Stimulated activated CD4-positive, alpha-beta T cell treated with anti-CD3 and anti-CD28 coated beads, Interleukin-4, amount 100 ng/mL, for 24 hours (primary cell): Measurements from ENCODE around the gene CCDC92.

Experiments used
- DNase-seq: peaks from one replicate; pipeline ENCODE4 v3.0.0-alpha.2; 2020

CCDC92 gene

DNA sequence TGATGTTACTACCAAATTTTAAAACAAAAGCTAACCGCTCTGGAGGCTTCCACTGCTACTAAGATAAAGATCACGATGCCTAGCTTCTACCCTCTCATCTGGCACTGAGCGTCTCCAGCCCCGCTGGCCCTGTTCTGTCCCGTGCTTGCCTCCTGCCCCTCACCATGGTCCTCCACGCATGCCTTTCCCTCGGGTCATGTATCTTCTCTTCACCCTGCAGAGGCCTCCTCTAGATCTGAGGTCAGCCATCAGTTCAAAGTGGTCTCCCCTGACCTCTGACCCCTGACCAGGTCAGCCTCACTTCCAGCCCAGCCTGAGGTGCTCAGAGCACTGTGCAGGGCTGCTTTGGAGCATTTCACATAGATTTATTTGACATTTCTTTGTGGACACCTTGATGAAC is 28.7 kb upstream of the CCDC92 start:
- DNase-seq, result no peak

- DNase-seq, result no peak
Observed at GRCh38 chr12:124000111-124000510, 27.5 kb upstream of the CCDC92 start.

DNA sequence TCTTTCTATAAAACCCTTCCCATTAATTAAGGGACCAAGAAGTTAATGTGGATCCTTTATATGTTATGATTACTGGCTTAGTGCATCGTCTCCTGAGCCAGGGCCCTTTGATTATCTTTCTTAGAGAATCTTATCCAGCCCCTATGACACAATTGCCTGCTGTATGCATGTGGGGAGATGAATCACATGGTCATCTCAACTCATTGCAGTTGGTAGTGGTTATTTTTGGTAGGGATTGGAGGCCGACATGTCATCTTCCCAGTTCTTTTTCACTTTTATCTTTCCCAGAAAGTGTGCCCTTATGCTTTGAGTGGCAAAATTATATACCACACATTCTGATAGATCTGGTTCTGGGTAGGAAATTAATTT is 26.3 kb upstream of the CCDC92 start:
- no peak for DNase-seq

GRCh38 chr12:123998344-123998990 is 25.8 kb upstream of the CCDC92 start:
- no peak for DNase-seq

DNA sequence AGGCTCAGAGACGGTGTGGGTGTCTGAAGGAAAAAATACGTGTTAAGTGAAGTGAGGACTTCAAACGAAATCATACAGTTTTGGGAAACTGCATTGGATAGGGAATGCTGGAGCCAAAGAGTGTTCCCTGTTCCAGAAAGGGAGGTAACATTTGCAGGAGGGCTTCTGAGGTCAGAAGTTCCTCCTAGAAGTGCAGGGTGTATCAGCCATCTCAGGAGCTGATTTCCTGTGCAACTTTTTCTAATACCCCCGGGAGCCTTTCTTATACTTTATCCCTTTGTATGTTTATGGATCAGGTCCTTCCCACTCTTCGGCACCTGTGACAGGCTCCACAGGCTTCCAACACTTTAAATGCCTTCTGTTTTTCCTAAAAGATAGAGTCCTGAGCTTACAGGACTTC is 25.3 kb upstream of the CCDC92 start:
- no peak for DNase-seq

- DNase-seq, result no peak
Observed at GRCh38 chr12:123997033-123997822, 24.6 kb upstream of the CCDC92 start.

DNA sequence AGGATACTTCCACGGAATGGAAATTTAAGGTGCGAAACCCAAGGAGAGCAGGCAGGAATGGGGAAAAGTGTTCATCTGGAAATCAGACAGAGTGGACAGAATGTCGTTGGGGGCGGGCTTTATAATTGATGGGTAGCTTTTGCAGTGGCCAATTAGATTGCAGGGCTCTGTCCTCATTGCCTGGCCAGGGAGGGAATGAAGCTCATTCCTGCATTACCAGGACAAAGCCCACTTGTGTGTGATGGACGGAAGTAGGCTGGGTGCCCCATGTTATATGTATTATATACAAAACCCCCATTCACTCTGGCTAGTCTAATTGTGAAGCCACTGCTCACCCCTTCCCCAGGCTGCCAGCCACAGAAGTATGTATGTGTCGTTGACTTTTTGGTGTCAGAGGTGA is 23.9 kb upstream of the CCDC92 start:
- no peak for DNase-seq

DNA sequence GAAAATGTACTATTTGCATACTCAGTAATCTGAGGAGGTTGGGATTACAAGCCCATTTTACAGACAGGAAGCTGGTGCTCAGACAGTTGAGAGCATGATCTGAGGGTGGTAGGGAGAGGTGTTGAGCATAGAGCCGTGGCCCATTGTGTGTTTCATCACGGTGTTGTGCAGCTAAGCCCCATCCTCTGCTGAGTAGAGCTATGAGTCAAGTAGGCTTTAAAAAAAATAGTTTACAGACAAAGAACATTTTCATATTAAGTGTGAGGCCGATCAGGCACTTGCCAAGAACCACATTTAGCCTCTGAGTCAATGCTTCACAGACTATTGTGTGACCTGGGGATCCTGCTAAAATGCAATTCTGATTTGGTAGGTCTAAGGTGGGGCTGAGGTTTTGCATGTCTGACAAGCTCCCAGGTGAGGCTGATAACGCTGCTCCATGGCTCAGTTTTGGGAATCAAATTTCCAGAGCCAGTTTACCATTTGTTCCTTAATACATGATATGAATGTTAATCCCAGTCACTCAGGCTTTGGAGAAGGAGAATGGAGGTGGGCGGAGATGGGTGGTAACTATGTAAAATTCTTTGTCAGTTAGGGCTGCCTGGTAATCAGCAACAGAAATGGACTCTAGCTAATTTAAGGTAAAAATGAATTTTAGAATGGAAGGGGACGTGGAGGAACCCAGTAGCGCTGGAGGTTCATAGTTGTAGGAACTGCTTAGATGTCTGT is 22.6 kb upstream of the CCDC92 start:
- DNase-seq, result no peak

DNA sequence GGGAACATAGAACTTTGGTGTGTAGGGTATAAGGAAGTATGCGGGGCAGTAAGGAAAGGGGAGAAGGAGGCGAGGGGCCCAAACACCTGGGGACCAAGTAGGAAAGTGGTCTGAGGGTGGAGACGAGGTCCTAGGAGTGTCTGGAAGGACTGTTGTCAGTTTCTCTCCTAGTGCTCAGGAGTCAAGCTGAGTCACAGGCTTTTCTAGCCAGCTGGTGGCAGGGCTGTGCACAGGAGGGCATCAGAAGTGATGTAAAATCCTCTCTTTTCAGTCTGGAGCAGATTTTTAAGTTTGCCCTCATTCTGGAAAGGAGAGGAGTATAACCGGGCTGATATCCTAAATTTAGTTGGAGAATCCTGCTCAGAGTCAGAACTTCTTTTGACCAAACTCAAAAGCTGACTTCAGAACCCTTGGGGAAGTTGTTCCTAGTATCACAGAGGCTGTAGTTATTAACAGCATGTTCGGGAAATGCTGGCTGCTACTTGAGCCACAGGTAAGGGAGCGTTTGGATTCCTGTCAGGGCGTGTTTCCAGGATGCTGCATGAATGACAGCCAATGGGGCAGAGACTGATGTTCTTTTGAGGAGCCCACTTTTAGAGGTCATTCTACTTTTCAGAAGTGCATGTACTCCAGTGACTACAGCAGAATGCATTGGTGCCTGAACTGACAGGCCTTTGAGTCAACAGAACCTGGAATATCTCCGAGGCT is 19.6 kb upstream of the CCDC92 start:
- no peak for DNase-seq

DNA sequence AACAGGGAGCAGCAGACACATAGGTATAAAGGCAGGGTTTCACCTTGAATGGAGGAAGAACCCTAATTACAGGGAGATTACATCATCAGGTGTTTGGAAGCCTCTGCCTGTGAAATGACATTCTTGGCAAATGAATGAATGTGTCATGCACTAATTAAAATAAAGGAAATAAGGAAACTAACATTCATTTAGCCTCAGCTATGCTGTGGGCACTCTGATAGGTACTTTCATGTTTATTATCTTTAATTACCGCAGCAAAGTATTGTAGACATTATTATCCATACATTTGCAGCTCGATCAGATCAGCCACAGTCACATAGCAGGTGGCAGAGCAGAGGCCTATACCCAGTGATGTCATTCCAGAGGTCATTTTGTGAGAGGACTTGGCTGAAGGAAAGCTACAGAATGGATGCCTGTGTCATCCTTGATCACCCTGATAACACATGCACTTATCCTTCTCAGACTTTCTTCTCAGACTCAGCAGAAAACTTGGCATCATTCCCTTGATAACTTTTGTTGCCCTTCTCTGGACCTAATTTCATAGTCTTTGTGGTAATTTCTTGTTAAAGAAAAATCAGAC is 18.8 kb upstream of the CCDC92 start:
- DNase-seq, result no peak

DNA sequence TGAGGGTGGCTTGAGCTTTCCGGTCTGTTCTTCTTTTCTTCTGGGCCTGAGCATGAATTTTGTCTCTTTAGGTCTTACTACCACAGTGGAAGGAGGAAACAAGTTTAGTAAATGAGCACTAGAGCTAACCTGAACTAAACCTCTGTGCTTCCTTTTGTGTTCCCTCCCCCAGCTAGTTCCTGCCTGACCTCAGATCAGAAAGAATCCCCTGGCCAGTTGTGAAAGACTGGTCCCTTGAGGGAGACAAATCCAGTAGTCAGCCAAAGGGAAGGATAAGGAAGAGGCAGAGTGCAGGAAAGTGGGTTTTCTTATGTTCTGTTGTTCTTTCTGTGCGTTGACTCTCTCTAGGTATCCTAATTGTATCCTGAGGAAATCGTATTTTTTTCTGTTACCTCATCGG is 17.9 kb upstream of the CCDC92 start:
- DNase-seq, result no peak

GRCh38 chr12:123989753-123990152 is 17.1 kb upstream of the CCDC92 start:
- DNase-seq, result no peak

DNA sequence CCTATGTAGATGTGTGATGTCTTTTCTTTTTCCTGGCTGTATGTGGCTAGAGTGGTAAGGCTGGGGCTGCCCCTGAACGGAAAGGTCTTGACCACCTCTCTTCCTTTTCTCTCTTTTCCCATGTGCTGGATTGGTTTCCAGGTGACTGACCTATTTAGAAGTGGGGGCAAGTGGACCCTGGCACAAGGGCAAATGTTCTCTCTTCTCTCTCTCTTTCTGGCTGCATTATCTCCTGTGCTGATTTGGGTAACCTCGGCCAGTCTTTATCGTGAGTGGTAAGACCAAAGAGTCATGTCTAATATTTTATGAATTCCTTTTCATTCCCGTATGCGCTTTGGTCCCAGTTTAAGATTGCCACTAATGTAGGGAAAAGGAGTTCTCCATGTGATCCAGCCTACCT is 16.5 kb upstream of the CCDC92 start:
- DNase-seq, result no peak

GRCh38 chr12:123987022-123987421 is 14.4 kb upstream of the CCDC92 start:
- DNase-seq, result no peak

DNA sequence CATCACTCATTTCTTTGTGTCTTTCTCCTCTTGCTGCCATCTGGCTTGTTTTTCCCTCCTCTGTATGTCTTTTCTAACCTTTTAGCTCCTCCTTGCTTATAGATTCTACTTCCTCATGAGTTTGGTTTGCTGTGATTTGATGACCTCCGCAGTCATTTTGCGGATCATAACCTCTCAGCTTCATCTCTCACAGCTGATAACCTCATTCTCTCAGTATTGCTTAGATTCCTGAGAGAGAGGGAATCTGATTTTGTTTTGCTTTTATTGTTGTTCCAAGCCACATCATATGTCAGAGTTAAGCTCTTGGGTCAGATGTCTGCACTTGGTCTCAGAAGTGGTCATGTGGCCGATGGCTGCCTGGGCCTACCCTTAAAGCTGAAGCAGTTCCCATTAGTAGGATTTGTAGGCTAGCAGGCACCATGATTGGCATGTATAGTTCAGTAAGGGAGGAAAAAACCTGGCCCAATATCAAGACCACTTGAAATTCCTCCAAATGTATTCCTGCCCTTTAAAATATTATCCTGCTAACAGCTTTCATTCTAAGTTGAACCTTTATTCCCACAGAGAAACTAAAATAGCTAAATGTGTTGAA is 13.8 kb upstream of the CCDC92 start:
- no peak for DNase-seq

DNA sequence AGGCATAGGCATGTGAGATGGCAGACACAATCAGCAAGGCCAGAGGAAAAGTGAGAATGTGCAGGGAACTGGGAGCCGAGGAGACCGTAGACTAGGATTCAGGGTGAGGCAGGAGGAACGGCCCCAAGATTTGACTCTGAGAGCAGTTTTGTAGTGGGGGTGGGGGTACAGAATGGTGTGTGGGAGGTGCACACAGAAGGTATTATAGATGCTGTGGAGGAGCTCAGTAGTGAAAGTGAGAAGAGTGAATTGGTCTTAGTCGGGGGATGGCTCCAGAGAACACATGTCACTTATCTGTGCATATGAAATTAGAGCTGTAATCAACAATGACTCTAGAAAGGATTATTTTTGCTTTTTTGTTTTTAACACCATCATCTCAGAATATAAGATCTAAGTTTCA is 12.3 kb upstream of the CCDC92 start:
- DNase-seq, result no peak

- peak; percentile 40 for DNase-seq
Observed at GRCh38 chr12:123983822-123984485, 11.3 kb upstream of the CCDC92 start.

DNA sequence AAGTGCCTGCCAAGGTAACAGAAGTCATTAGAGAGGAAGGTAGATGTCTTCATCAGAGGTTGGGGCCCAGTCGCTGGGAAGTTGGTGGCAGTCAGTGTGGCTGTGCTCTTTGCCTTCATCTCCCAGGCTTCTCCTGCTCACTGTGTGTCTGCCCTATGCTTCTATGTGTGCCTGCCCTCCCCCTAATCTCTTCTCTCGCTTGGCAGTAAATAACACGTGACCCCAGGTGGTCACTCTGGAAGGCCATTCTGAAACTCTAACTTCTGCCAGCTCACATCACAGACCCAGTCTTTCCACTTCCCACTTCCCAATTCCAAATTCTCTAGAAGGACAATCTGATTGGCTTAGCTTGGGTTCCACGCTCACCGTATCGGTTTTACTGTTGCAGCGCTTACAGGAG is 9.6 kb upstream of the CCDC92 start:
- DNase-seq, result no peak

DNA sequence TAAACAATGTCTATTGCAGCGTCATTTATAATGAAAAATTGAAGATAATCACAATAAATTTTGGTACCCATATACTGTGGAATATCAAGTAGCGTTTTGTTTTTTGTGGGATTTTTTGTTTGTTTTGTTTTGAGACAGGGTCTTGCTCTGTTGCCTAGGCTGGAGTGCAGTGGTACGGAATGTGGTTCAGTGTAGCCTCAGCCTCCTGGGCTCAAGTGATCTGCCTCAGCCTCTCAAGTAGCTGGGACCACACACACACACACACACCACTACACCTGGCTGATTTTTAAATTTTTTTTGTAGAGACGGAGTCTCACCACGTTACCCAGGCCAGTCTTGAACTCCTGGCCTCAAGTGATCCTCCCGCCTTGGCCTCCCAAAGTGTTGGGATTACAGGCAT is 6.9 kb upstream of the CCDC92 start:
- DNase-seq, result no peak

GRCh38 chr12:123976227-123976826 is 3.7 kb upstream of the CCDC92 start:
- DNase-seq, result no peak

DNA sequence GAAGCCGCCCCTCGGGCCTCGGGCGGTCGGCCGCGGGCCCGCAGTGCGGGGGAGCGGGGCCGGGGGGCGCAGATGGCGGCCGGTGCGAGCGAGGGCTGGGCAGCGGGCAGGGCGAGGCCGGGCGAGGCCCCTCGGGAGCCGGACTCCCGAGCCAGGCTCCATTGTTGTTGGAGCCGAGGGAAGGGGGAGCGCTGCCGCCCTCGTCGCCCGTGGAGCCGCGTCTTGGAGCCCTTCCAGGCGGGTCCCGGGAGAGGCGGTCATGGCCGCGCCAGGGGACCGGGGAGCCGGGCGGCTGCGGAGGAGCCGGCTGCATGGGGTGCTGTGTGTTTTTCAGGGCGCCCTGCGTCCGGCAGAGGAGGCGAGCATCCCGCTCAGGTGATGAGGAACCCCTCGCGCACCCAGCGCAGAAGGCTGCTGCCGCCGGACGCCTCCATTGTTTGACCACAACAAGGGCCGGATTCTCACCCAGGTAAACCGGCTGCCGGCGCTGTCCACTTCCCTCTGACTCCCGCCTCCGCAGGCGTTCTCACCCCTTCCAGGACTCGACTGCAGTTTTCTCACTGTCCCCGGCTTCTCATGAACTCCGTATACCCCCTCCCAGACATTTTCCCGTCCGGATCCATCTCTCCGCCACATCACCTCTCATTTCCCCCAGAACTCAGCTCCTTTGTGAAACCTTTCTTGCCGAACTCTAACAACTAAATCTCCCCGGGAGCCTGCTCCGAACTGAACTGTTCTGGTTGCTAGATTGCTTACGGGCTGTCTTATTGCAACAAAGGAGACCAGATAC is 1.1 kb upstream of the CCDC92 start:
- DNase-seq, result peak; percentile 12
